Measurements from ENCODE around the gene TRUB2.

DNA sequence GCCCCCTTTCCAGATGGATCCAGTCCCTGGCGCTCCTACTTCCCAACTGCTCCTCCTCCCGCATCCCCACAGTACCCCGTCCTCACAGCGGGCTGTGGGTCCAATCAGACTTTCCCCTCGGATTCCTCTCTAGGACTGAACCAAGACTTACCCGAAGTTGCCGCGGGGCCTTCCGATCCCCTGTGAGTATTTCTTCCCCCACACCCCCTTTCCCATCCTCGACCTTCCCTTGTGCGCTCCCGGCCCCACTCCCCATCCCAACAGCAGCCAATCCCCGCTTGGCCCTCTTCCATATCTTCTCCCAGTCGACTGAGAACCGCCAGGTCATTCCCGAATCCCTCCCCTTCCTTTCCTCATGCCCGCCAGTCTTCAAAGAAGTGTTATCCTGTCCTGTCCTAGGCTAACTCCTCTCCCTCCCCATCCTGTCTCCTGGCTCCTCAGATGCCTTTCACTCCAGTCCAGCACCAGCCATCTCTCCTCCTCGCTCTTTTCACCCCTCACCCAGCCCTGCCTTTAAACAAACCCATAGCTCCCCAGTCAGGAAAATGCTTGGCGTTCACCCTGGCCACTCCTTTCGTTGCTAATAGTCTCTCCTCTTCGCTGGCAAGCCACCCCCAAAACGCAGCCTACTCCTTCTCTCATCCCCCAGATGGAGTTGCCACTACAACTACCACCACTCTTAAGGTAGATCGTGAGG lies 45.5 kb downstream of the TRUB2 start:
- TF ChIP-seq EP300 (IDR thresholded peaks at IDR 0.05): no peak
- TF ChIP-seq POLR2A (IDR thresholded peaks at IDR 0.05): no peak
- TF ChIP-seq, protein P1, sequence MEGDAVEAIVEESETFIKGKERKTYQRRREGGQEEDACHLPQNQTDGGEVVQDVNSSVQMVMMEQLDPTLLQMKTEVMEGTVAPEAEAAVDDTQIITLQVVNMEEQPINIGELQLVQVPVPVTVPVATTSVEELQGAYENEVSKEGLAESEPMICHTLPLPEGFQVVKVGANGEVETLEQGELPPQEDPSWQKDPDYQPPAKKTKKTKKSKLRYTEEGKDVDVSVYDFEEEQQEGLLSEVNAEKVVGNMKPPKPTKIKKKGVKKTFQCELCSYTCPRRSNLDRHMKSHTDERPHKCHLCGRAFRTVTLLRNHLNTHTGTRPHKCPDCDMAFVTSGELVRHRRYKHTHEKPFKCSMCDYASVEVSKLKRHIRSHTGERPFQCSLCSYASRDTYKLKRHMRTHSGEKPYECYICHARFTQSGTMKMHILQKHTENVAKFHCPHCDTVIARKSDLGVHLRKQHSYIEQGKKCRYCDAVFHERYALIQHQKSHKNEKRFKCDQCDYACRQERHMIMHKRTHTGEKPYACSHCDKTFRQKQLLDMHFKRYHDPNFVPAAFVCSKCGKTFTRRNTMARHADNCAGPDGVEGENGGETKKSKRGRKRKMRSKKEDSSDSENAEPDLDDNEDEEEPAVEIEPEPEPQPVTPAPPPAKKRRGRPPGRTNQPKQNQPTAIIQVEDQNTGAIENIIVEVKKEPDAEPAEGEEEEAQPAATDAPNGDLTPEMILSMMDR (IDR thresholded peaks at IDR 0.05): no peak

Data from stomach (tissue), 4 donors.